AG04449 (cell line): ENCODE results near the gene TSPAN9.

Experiments used
- CTCF ChIA-PET: fragments of 350-600 bp; formaldehyde crosslinking; extraction: SDS; loops from one replicate; lab custom pipeline; 2021; ENCODE audit warnings: antibody characterized with exemption; lab: Yijun Ruan, JAX
- POLR2A ChIA-PET: fragments of 400-600, 350-600 bp; formaldehyde crosslinking; extraction: SDS; loops from one replicate; lab custom pipeline; 2020; ENCODE audit warnings: antibody characterized with exemption, inconsistent platforms; lab: Yijun Ruan, JAX
- DNase-seq: peaks from one replicate; pipeline ENCODE4 v3.0.0-alpha.2; 2010; ENCODE audit warnings: low read depth, low spot score
- H3K4me3 ChIP-seq: 2 replicates; pipeline ENCODE4 v1.5.1; 2011; ENCODE audit warnings: low read depth, mild to moderate bottlenecking, control low read depth, low read length
- CTCF ChIP-seq: IDR thresholded peaks from one replicate; pipeline ENCODE4 v1.5.1; 2011; ENCODE audit warnings: mild to moderate bottlenecking, moderate library complexity, low read length, control low read depth, inconsistent platforms; ENCODE audit not compliant: insufficient read depth; ENCODE audit errors: missing control alignments

TSPAN9 gene

GRCh38 chr12:3315201-3315661 lies 238.1 kb downstream of the TSPAN9 start:
- POLR2A ChIA-PET = no interaction called here

GRCh38 chr12:3316776-3317480 lies 239.7 kb downstream of the TSPAN9 start:
- no peak overlapping the region for H3K4me3 ChIP-seq
- POLR2A ChIA-PET = no interaction called here
- no peak for DNase-seq
- no peak for TF ChIP-seq CTCF
- CTCF ChIA-PET = interaction anchor here (11.8 kb wide), 1 partner anchor 15 kb away, joined by 174 read pairs; no protein-coding TSS in a partner anchor

More at GRCh38 chr12:3315201-3315661, 238.1 kb downstream of the TSPAN9 start:
- no peak for DNase-seq
- CTCF ChIA-PET = interaction anchor here (0.8 to 11.8 kb wide), 7 partner anchors 14 to 488 kb away, joined by 3 to 174 read pairs (median 6); no protein-coding TSS in a partner anchor
- no peak for TF ChIP-seq CTCF
- no peak overlapping the region for H3K4me3 ChIP-seq

- H3K4me3 ChIP-seq = no peak overlapping the region
- POLR2A ChIA-PET = no interaction called here
- CTCF ChIA-PET = interaction anchor here (11.8 kb wide), 1 partner anchor 16 kb away, joined by 174 read pairs; no protein-coding TSS in a partner anchor
- no peak for TF ChIP-seq CTCF
- DNase-seq = no peak
Observed at GRCh38 chr12:3317481-3317815, 240.3 kb downstream of the TSPAN9 start.

GRCh38 chr12:3317841-3318501 lies 240.8 kb downstream of the TSPAN9 start:
- POLR2A ChIA-PET = no interaction called here
- CTCF ChIA-PET = interaction anchor here (11.8 kb wide), 1 partner anchor 16 kb away, joined by 174 read pairs; no protein-coding TSS in a partner anchor

GRCh38 chr12:3319723-3320492 lies 242.7 kb downstream of the TSPAN9 start:
- no peak overlapping the region for H3K4me3 ChIP-seq
- DNase-seq = no peak
- POLR2A ChIA-PET = no interaction called here
- TF ChIP-seq CTCF = no peak
- CTCF ChIA-PET = interaction anchor here (11.8 kb wide), 1 partner anchor 18 kb away, joined by 174 read pairs; no protein-coding TSS in a partner anchor

More at GRCh38 chr12:3317841-3318501, 240.8 kb downstream of the TSPAN9 start:
- TF ChIP-seq CTCF = no peak
- DNase-seq = no peak
- H3K4me3 ChIP-seq = no peak overlapping the region
